CD8-positive, alpha-beta memory T cell (primary cell): ENCODE data around the gene DHX29. TPM values are rescaled to one million over a fixed set of nuclear protein-coding genes. Genes with fewer than 3 reads are reported as not detected.
"Not testable (repeated sequence)": the region's sequence is repeated elsewhere in the genome, so short reads cannot be mapped to it uniquely, and the experiment has no call there.

Experiments used
- CTCF ChIA-PET: fragments of 350-600 bp; sonication (Branson Sonifier 250); formaldehyde crosslinking; loops from one replicate; lab custom pipeline; 2021; ENCODE audit warnings: antibody characterized with exemption; lab: Charles Lee
- POLR2A ChIA-PET: fragments of 350-600 bp; sonication (Branson Sonifier 250); formaldehyde crosslinking; loops from one replicate; lab custom pipeline; 2021; ENCODE audit warnings: antibody characterized with exemption; lab: Charles Lee
- DNase-seq, 5 donors: peaks; one replicate each; pipeline versions ENCODE4 v3.0.0 to v3.0.0-alpha.2; 2020 to 2022; ENCODE audit warnings: mixed read lengths in 1 of 5
- H3K27ac ChIP-seq: one replicate; pipeline ENCODE4 v1.7.0; 2013; ENCODE audit warnings: low read depth, mild to moderate bottlenecking, low read length, moderate library complexity
- H3K27me3 ChIP-seq: 2 replicates; pipeline ENCODE4 v1.7.0; 2013; ENCODE audit warnings: low read length, mild to moderate bottlenecking; ENCODE audit not compliant: insufficient read depth, poor library complexity, severe bottlenecking
- H3K36me3 ChIP-seq: 2 replicates; pipeline ENCODE4 v1.7.0; 2013; ENCODE audit warnings: mild to moderate bottlenecking, low read length, moderate library complexity; ENCODE audit not compliant: insufficient read depth
- H3K4me1 ChIP-seq: 2 replicates; pipeline ENCODE4 v1.7.0; 2013; ENCODE audit warnings: mild to moderate bottlenecking, low read length, moderate library complexity; ENCODE audit not compliant: insufficient read depth
- H3K4me3 ChIP-seq: 2 replicates; pipeline ENCODE4 v1.7.0; 2013; ENCODE audit warnings: mild to moderate bottlenecking, low read length
- H3K9me3 ChIP-seq: 2 replicates; pipeline ENCODE4 v1.7.0; 2013; ENCODE audit warnings: mild to moderate bottlenecking, low read length
- H3K27ac Mint-ChIP-seq, 8 donors: one replicate each; pipeline ENCODE4 v1.8.0; 2020 to 2021; ENCODE audit warnings: mixed read lengths in 8 of 8, mild to moderate bottlenecking in 6 of 8, inconsistent platforms in 3 of 8, moderate library complexity in 3 of 8
- H3K27me3 Mint-ChIP-seq, 2 donors: one replicate each; pipeline ENCODE4 v1.8.0; 2020 to 2021; ENCODE audit warnings: mixed read lengths in 2 of 2, mild to moderate bottlenecking in 1 of 2, moderate library complexity in 1 of 2
- H3K36me3 Mint-ChIP-seq, 3 donors: one replicate each; pipeline ENCODE4 v1.8.0; 2020 to 2021; ENCODE audit warnings: mixed read lengths in 3 of 3, inconsistent platforms in 1 of 3, mild to moderate bottlenecking in 1 of 3
- H3K4me1 Mint-ChIP-seq, 3 donors: one replicate each; pipeline ENCODE4 v1.8.0; 2020 to 2021; ENCODE audit warnings: mixed read lengths in 3 of 3, inconsistent platforms in 1 of 3, mild to moderate bottlenecking in 1 of 3
- H3K4me3 Mint-ChIP-seq, 7 donors: one replicate each; pipeline ENCODE4 v1.8.0; 2020 to 2021; ENCODE audit warnings: mixed read lengths in 7 of 7, mild to moderate bottlenecking in 6 of 7, moderate library complexity in 4 of 7, inconsistent platforms in 2 of 7
- H3K9me3 Mint-ChIP-seq, 5 donors: one replicate each; pipeline ENCODE4 v1.8.0; 2020 to 2022; ENCODE audit warnings: mixed read lengths in 5 of 5, mild to moderate bottlenecking in 3 of 5, moderate library complexity in 2 of 5, inconsistent platforms in 1 of 5
- polyA plus RNA-seq: library from polyadenylated mRNA; unstranded; fragments of 300-500 nt; fragmentation: Illumina TruSeq; gene quantifications from one replicate; pipeline ENCODE4 v1.2.3, GENCODE V29; 2021
- total RNA-seq, 2 experiments: library from RNA; stranded (reverse); gene quantifications; one replicate each; pipeline ENCODE4 v1.2.3, GENCODE V29; 2021

Gene DHX29
- total and polyA plus RNA-seq, 3 experiments from 2014 or later = 21.6 to 25.5 (median 21.7) TPM

DNA sequence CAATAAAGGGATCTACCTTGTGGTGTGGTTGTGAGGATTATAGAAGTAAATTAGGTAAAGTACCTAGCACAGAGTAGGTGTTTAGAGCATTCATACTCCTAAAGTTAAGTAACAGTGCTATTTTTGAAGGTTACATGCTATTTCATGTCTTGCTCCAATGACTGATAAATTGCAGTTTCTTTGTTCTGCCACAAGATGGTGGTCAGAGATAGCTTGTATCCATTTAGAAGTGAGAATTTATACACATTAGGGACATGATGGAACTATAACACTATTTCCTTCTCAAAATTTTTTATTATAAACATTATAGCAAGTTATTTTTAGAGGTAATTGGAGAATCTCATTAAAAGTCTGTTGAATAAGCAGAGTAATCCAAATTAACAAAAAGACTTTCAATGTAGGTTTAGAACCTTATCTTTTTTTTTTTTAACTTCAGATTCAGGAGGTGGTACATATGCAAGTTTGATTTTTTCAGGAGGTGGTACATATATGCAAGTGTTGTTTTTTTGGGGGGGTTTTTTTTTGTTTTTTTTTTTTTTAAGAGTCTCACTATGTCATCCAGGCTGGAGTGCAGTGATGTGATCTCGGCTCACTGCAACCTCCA is 17.4 kb upstream of the DHX29 start:
- H3K27me3 Mint-ChIP-seq = no peaks in the 10 kb centered on the region
- POLR2A ChIA-PET = no interaction called here
- H3K4me1 Mint-ChIP-seq = peaks cover 22 to 50% (median 49%) of the 10 kb centered on the region in 3 donors
- H3K9me3 Mint-ChIP-seq = no peaks in the 10 kb centered on the region
- Histone ChIP-seq H3K9me3 (no peaks in the 10 kb centered on the region), H3K27me3 (no peaks in the 10 kb centered on the region), H3K4me1 (no peaks in the 10 kb centered on the region), H3K4me3 (no peak overlapping the region), H3K36me3 (peaks cover 18% of the 10 kb centered on the region), H3K27ac (no peak overlapping the region)
- H3K4me3 Mint-ChIP-seq = no peak overlapping the region
- CTCF ChIA-PET = no interaction called here
- H3K36me3 Mint-ChIP-seq = peaks cover 5 to 63% (median 10%) of the 10 kb centered on the region in 3 donors
- DNase-seq = peak in 2 of 5 donors; percentile 6 to 21
- peak overlapping the region in 2 of 8 donors; percentile 6 to 68 for H3K27ac Mint-ChIP-seq

DNA sequence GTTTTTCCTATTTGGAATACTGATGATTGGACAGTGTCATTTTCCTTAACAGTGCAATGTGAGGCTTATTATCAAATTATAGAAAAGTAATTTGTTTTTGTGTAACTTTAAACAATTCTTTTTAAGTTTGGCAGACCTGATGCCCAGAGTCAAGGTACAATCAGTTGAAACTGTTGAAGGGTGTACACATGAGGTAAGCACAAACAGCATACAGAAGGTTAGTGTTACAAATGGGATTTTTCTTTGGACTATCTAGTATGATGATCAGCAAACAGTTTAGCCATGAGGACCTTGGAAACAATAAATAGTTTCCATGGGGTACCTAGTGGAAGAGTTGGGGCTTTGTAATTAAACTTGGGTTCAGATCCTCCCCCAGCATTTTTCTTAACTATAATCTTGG is 16.5 kb upstream of the DHX29 start:
- Histone ChIP-seq H3K4me1 (no peaks in the 10 kb centered on the region), H3K27me3 (no peaks in the 10 kb centered on the region), H3K9me3 (no peaks in the 10 kb centered on the region), H3K4me3 (no peak overlapping the region), H3K36me3 (peaks cover 14% of the 10 kb centered on the region), H3K27ac (no peak overlapping the region)
- ChIA-PET CTCF (no interaction called here), POLR2A (interaction anchor here (1.0 kb wide), 1 partner anchor 17 kb away, joined by 3 read pairs; the partner anchor contains the start of gene DHX29)
- Mint-ChIP-seq H3K4me3 (no peak overlapping the region), H3K36me3 (peaks cover 5 to 55% (median 11%) of the 10 kb centered on the region in 3 donors), H3K27ac (peak overlapping the region in 1 of 8 donors; percentile 38), H3K4me1 (peaks cover 23 to 51% (median 51%) of the 10 kb centered on the region in 3 donors), H3K9me3 (no peaks in the 10 kb centered on the region), H3K27me3 (no peaks in the 10 kb centered on the region)
- DNase-seq = no peak

GRCh38 chr5:55320571-55320970 is 13.1 kb upstream of the DHX29 start:
- Histone ChIP-seq H3K9me3 (no peaks in the 10 kb centered on the region), H3K27me3 (no peaks in the 10 kb centered on the region), H3K27ac (no peak overlapping the region), H3K4me3 (no peak overlapping the region), H3K36me3 (peaks cover 11% of the 10 kb centered on the region), H3K4me1 (no peaks in the 10 kb centered on the region)
- CTCF ChIA-PET = no interaction called here
- Mint-ChIP-seq H3K27me3 (no peaks in the 10 kb centered on the region), H3K4me1 (peaks cover 38 to 67% (median 63%) of the 10 kb centered on the region in 3 donors), H3K36me3 (peaks cover 5 to 43% (median 14%) of the 10 kb centered on the region in 3 donors), H3K4me3 (no peak overlapping the region), H3K9me3 (no peaks in the 10 kb centered on the region), H3K27ac (no peak overlapping the region)
- POLR2A ChIA-PET = interaction anchor here (0.6 kb wide), 1 partner anchor 71 kb away, joined by 6 read pairs; no protein-coding TSS in a partner anchor
- no peak for DNase-seq

DNA sequence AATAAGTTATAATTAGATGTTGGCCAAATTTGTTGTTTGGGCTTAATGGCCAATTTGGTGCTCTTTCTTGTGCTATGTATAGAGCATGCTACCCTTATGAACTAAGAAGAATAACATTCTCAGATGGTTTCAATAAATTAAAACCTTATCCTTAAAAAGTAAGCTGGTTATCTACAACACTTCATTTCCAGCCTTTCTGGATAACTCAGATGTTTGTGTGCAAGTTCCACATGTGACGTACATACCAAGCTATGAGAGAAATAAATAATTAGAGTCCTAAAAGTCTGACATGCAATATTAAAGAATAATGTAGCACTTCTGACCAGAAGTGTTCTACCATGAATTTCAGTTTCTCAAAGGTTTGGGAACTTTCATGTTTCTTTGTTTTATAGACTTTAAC is 12.0 kb upstream of the DHX29 start:
- ChIA-PET POLR2A (interaction anchor here (0.7 kb wide), 1 partner anchor 1060 kb away, joined by 3 read pairs; no protein-coding TSS in a partner anchor), CTCF (no interaction called here)
- H3K9me3 Mint-ChIP-seq = no peaks in the 10 kb centered on the region
- Histone ChIP-seq H3K27me3 (no peaks in the 10 kb centered on the region), H3K4me3 (no peak overlapping the region), H3K9me3 (no peaks in the 10 kb centered on the region), H3K27ac (no peak overlapping the region), H3K36me3 (peaks cover 6% of the 10 kb centered on the region), H3K4me1 (peaks cover 3% of the 10 kb centered on the region)
- H3K36me3 Mint-ChIP-seq = peaks cover 0 to 37% (median 10%) of the 10 kb centered on the region in 3 donors
- no peak for DNase-seq
- peaks cover 38 to 67% (median 56%) of the 10 kb centered on the region in 3 donors for H3K4me1 Mint-ChIP-seq
- H3K27ac Mint-ChIP-seq = peak overlapping the region in 1 of 8 donors; percentile 12
- no peak overlapping the region for H3K4me3 Mint-ChIP-seq
- H3K27me3 Mint-ChIP-seq = no peaks in the 10 kb centered on the region

GRCh38 chr5:55318237-55318636 is 10.7 kb upstream of the DHX29 start:
- H3K27me3 ChIP-seq, H3K4me1 ChIP-seq, H3K27ac ChIP-seq, H3K4me3 Mint-ChIP-seq, H3K4me3 ChIP-seq, H3K27me3 Mint-ChIP-seq, DNase-seq, H3K9me3 Mint-ChIP-seq, H3K9me3 ChIP-seq, H3K36me3 ChIP-seq, CTCF ChIA-PET: not testable (repeated sequence)
- Mint-ChIP-seq H3K4me1 (peaks cover 47 to 78% (median 56%) of the 10 kb centered on the region in 3 donors), H3K36me3 (peaks cover 0 to 28% (median 12%) of the 10 kb centered on the region in 3 donors), H3K27ac (peak overlapping the region in 1 of 8 donors; percentile 19)
- POLR2A ChIA-PET = interaction anchor here (0.5 kb wide), 1 partner anchor 11 kb away, joined by 5 read pairs; the partner anchor contains the start of gene DHX29

- Histone ChIP-seq H3K27me3 (no peaks in the 10 kb centered on the region), H3K36me3 (no peaks in the 10 kb centered on the region), H3K4me1 (peaks cover 9% of the 10 kb centered on the region), H3K27ac (no peak overlapping the region), H3K9me3 (no peaks in the 10 kb centered on the region), H3K4me3 (no peak overlapping the region)
- H3K9me3 Mint-ChIP-seq = no peaks in the 10 kb centered on the region
- H3K27ac Mint-ChIP-seq = peak overlapping the region in 3 of 8 donors; percentile 27 to 36 (median 31)
- peaks cover 0 to 17% (median 10%) of the 10 kb centered on the region in 3 donors for H3K36me3 Mint-ChIP-seq
- H3K4me3 Mint-ChIP-seq = peak overlapping the region in 1 of 7 donors; percentile 63
- POLR2A ChIA-PET = no interaction called here
- H3K4me1 Mint-ChIP-seq = peaks cover 47 to 83% (median 53%) of the 10 kb centered on the region in 3 donors
- CTCF ChIA-PET = no interaction called here
- H3K27me3 Mint-ChIP-seq = no peaks in the 10 kb centered on the region
- no peak for DNase-seq
These were observed 9.3 kb upstream of the DHX29 start for GRCh38 chr5:55316837-55317236.

- H3K4me3 Mint-ChIP-seq = peak overlapping the region in 1 of 7 donors; percentile 63
These were observed 8.8 kb upstream of the DHX29 start for GRCh38 chr5:55316289-55316688.

DNA sequence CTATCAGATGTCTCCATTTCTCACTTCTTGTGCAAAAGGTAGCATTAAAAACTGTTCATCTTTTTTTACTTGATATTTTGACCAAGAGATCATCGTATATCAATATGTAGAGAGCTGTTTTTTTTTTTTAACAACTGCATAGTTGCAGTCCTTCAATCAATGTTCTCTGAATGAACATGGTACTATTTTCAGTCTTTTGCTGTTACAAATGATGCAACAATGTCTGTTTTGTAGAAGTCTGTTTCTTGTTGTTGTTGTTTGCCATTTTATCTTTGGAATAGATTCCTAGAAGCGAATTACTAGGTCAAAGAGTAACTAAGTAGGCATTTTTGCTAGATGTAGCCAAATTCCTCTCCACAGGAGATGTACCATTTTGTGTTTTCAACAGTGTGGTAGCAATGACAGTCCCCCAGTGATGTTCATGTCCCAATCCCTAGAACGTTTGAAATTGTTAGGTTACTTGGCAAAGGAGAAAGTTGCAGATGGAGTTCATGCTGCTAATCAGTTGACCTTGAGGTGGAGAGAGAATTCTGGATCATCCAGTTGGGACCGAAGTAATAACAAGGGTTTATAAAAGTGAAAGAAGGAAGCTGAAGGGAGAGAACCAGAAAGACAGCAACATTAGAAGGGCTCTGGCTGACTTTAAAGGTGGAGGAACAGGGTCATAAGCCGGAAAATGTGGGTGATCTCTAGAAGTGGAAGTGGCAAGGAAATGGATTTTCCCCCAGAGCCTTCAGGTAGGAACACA is 6.5 kb upstream of the DHX29 start:
- H3K36me3 Mint-ChIP-seq = peaks cover 0 to 20% (median 12%) of the 10 kb centered on the region in 3 donors
- no peaks in the 10 kb centered on the region for H3K27me3 Mint-ChIP-seq
- peaks cover 31 to 79% (median 57%) of the 10 kb centered on the region in 3 donors for H3K4me1 Mint-ChIP-seq
- DNase-seq = no peak
- CTCF ChIA-PET = no interaction called here
- H3K27ac ChIP-seq = no peak overlapping the region
- no peaks in the 10 kb centered on the region for H3K9me3 Mint-ChIP-seq
- peak overlapping the region in 3 of 7 donors; percentile 5 to 10 (median 6) for H3K4me3 Mint-ChIP-seq
- H3K27ac Mint-ChIP-seq = peak overlapping the region in 1 of 8 donors; percentile 26
- POLR2A ChIA-PET = no interaction called here
- H3K27me3 ChIP-seq = no peaks in the 10 kb centered on the region
- no peaks in the 10 kb centered on the region for H3K36me3 ChIP-seq
- no peak overlapping the region for H3K4me3 ChIP-seq
- H3K4me1 ChIP-seq = peaks cover 35% of the 10 kb centered on the region
- H3K9me3 ChIP-seq = no peaks in the 10 kb centered on the region

More at GRCh38 chr5:55316289-55316688, 8.8 kb upstream of the DHX29 start:
- Mint-ChIP-seq H3K4me1 (peaks cover 45 to 87% (median 55%) of the 10 kb centered on the region in 3 donors), H3K36me3 (peaks cover 0 to 20% (median 11%) of the 10 kb centered on the region in 3 donors), H3K27ac (peak overlapping the region in 1 of 8 donors; percentile 31), H3K27me3 (no peaks in the 10 kb centered on the region), H3K9me3 (no peaks in the 10 kb centered on the region)
- Histone ChIP-seq H3K27me3 (no peaks in the 10 kb centered on the region), H3K27ac (no peak overlapping the region), H3K9me3 (no peaks in the 10 kb centered on the region), H3K36me3 (no peaks in the 10 kb centered on the region), H3K4me3 (no peak overlapping the region), H3K4me1 (peaks cover 15% of the 10 kb centered on the region)
- ChIA-PET CTCF (no interaction called here), POLR2A (no interaction called here)
- DNase-seq = no peak
